HG03135 (cell line): ENCODE measurements around the gene EHHADH.

Experiments
- ATAC-seq: cut with Tn5 transposase; IDR thresholded peaks from one replicate; pipeline ENCODE4 v1.9.1; 2021; ENCODE audit warnings: mild to moderate bottlenecking, moderate library complexity; ENCODE audit not compliant: unreplicated experiment

The EHHADH gene

DNA sequence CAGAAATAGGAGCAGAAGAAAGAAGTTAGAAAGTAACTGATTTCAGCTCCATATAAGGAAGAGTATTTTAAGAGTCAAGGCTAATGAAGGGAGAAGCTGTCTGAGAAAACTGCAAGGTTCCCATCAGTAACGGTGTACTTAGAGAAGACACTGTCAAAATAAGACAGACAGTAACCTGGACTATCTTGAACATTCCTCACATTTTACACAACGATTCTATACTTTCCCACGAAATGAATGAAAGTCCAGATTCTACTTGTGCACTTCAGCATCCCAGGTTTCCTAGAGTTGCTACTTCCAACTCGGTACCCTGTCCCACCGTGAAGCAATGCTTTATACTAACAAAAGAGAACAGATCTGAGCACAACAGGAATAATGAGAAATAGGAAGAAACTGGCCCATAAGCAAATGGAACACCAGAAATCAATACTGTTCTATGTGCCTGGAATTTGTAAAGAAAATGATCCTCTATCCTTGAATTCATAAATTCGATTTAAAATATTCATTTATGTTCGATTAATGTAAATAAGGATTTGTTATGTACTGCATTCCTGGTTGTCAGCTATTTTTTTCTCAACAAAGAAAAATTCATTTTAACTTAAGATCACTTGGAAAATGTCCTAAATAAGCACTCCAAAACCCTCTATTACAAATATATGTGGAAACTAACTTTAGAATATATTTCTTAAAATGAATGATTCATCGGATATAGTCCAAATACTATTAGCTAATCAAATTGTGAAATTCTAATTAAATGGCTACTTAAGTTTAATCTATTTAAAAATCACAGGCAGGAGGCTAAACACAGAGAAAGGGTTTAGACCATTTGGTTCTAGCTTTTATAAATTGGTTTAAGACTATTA, 102.5 kb downstream of the EHHADH start:
- no peak for ATAC-seq

- ATAC-seq, result no peak
These were observed 103.3 kb downstream of the EHHADH start for GRCh38 chr3:185150561-185150960.

DNA sequence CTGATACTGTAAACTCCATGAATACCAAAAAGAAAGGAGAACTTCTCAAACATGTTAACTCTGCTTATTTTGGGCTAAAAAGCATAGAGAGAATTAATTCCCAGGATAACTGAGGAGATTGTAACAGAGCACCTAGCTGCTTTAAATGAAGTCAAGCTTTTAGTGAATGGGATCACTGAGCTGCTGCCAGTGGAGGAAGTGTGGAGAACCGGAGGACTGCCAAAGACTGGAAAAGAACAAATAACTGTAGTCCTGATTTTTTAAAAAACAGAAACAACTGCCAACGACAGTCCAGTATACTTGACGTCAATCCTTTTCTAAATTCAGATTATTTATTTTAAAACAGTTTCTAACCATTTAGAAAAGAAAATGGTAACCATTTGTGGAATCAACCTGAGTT, 104.3 kb downstream of the EHHADH start:
- ATAC-seq, result no peak

GRCh38 chr3:185145511-185145910, 108.3 kb downstream of the EHHADH start:
- ATAC-seq, result no peak

DNA sequence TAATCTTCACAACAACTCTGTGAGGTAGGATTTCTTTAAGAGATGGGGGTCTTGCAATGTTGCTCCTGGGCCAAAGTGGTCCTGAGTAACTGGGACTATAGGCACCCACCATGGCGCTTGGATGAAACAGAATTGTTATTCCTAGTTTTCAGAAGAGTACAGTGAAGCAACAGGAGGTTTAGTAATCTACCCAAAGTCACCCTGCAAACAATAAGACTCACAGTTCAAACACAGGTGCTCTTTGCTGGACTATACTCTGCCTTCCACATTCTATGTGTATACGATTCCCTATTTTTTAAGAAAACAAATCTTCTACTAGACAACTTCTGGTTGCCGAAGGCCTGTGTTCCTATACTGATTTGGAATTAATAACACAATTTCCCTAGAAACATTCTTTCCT, 109.1 kb downstream of the EHHADH start:
- no peak for ATAC-seq
